Gastrocnemius medialis (tissue), 4 donors: ENCODE results near the gene OR10G2.

Experiments
- POLR2A ChIP-seq, 2 donors: fragments of 450-650 bp; IDR thresholded peaks; one replicate each; pipeline ENCODE4 v1.6.1; 2017; ENCODE audit warnings: antibody characterized with exemption in 2 of 2, mild to moderate bottlenecking in 2 of 2, moderate library complexity in 2 of 2
- TF ChIP-seq, protein P1 (sequence below), 5 experiments: fragments of 450-650 bp in 3 of 5; fragments of 200-600 bp in 2 of 5; sonication (generic) in 2 of 5; IDR thresholded peaks in 4 of 5; conservative IDR thresholded peaks in 1 of 5; 1 replicate in 4 of 5; 2 replicates in 1 of 5; pipeline ENCODE4 v1.5.1; 2016 to 2019; ENCODE audit warnings: antibody characterized with exemption in 5 of 5, mild to moderate bottlenecking in 3 of 5, moderate library complexity in 3 of 5

GRCh38 chr14:21631084-21631483, 3.7 kb downstream of the OR10G2 start:
- TF ChIP-seq, protein P1, sequence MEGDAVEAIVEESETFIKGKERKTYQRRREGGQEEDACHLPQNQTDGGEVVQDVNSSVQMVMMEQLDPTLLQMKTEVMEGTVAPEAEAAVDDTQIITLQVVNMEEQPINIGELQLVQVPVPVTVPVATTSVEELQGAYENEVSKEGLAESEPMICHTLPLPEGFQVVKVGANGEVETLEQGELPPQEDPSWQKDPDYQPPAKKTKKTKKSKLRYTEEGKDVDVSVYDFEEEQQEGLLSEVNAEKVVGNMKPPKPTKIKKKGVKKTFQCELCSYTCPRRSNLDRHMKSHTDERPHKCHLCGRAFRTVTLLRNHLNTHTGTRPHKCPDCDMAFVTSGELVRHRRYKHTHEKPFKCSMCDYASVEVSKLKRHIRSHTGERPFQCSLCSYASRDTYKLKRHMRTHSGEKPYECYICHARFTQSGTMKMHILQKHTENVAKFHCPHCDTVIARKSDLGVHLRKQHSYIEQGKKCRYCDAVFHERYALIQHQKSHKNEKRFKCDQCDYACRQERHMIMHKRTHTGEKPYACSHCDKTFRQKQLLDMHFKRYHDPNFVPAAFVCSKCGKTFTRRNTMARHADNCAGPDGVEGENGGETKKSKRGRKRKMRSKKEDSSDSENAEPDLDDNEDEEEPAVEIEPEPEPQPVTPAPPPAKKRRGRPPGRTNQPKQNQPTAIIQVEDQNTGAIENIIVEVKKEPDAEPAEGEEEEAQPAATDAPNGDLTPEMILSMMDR (IDR thresholded peaks at IDR 0.05 in 4 of 5, conservative IDR thresholded peaks at IDR 0.05 in 1 of 5), result no peak
- TF ChIP-seq POLR2A (IDR thresholded peaks at IDR 0.05), result no peak
